GM23338 (cell line): ENCODE measurements around the gene PDCD10. TPM values are rescaled to one million over a fixed set of nuclear protein-coding genes. Genes with fewer than 3 reads are reported as not detected.

ENCODE experiments used
- ATAC-seq: fragments of 200-7000 bp; cut with Tn5 transposase; 3 replicates; pipeline ENCODE4 v1.9.1; 2020
- DNase-seq: peaks from one replicate; pipeline ENCODE4 v3.0.0-alpha.2; 2015; ENCODE audit warnings: low spot score
- H2AFZ ChIP-seq: fragments of 200-600 bp; sonication (generic); 2 replicates; pipeline ENCODE4 v1.8.0; 2016; ENCODE audit warnings: antibody characterized with exemption, mild to moderate bottlenecking, moderate library complexity
- H3F3A ChIP-seq: fragments of 200-600 bp; sonication (generic); replicated peaks from 2 replicates; pipeline ENCODE4 v1.8.0; 2017; ENCODE audit warnings: antibody characterized with exemption, mixed run types, low read depth
- H3K27ac ChIP-seq: fragments of 200-600 bp; sonication (generic); 2 replicates; pipeline ENCODE4 v1.6.1; 2016; ENCODE audit warnings: low read depth
- H3K27me3 ChIP-seq: fragments of 200-600 bp; sonication (generic); 2 replicates; pipeline ENCODE4 v1.8.0; 2016; ENCODE audit warnings: mild to moderate bottlenecking, mixed run types, moderate library complexity; ENCODE audit not compliant: insufficient read depth
- H3K36me3 ChIP-seq: fragments of 200-600 bp; sonication (generic); 2 replicates; pipeline ENCODE4 v1.8.0; 2016; ENCODE audit warnings: mild to moderate bottlenecking; ENCODE audit not compliant: insufficient read depth
- H3K4me1 ChIP-seq: fragments of 200-600 bp; sonication (generic); 2 replicates; pipeline ENCODE4 v1.8.0; 2016; ENCODE audit warnings: mild to moderate bottlenecking, moderate library complexity; ENCODE audit not compliant: insufficient read depth
- H3K4me2 ChIP-seq: fragments of 200-600 bp; sonication (generic); 2 replicates; pipeline ENCODE4 v1.7.1; 2017; ENCODE audit warnings: mixed run types
- H3K4me3 ChIP-seq: fragments of 200-600 bp; sonication (generic); 2 replicates; pipeline ENCODE4 v1.6.1; 2016; ENCODE audit warnings: mixed run types
- H3K79me2 ChIP-seq: fragments of 200-600 bp; sonication (generic); replicated peaks from 2 replicates; pipeline ENCODE4 v1.8.0; 2017; ENCODE audit warnings: mild to moderate bottlenecking; ENCODE audit not compliant: insufficient read depth
- H3K9me2 ChIP-seq: fragments of 200-600 bp; sonication (generic); 2 replicates; pipeline ENCODE4 v1.8.0; 2017; ENCODE audit not compliant: insufficient read depth
- H4K20me1 ChIP-seq: fragments of 200-600 bp; sonication (generic); replicated peaks from 2 replicates; pipeline ENCODE4 v1.8.0; 2017; ENCODE audit warnings: mild to moderate bottlenecking; ENCODE audit not compliant: insufficient read depth
- H3K27ac Mint-ChIP-seq: 2 replicates; pipeline ENCODE4 v1.8.0; 2020; ENCODE audit warnings: inconsistent platforms, mild to moderate bottlenecking, moderate library complexity, mixed read lengths
- H3K27me3 Mint-ChIP-seq: 3 replicates; pipeline ENCODE4 v1.8.0; 2022; ENCODE audit warnings: low read depth, mild to moderate bottlenecking, moderate library complexity, mixed read lengths, inconsistent platforms; ENCODE audit not compliant: insufficient read depth, poor library complexity
- H3K36me3 Mint-ChIP-seq: 3 replicates; pipeline ENCODE4 v1.8.0; 2021; ENCODE audit warnings: low read depth, mild to moderate bottlenecking, inconsistent platforms, moderate library complexity, mixed read lengths
- H3K4me1 Mint-ChIP-seq: 3 replicates; pipeline ENCODE4 v1.8.0; 2020; ENCODE audit warnings: mild to moderate bottlenecking, inconsistent platforms, mixed read lengths
- H3K4me3 Mint-ChIP-seq: 3 replicates; pipeline ENCODE4 v1.8.0; 2021; ENCODE audit warnings: moderate library complexity, mild to moderate bottlenecking, inconsistent platforms, mixed read lengths
- H3K9me3 Mint-ChIP-seq: 3 replicates; pipeline ENCODE4 v1.8.0; 2020; ENCODE audit warnings: moderate library complexity, mild to moderate bottlenecking, inconsistent platforms, mixed read lengths
- CREB1 ChIP-seq: fragments of 250-450 bp; sonication (Bioruptor Pico); IDR thresholded peaks from 2 replicates; pipeline ENCODE4 v1.5.0; 2020; ENCODE audit warnings: low read depth, mild to moderate bottlenecking, moderate library complexity
- CTCF ChIP-seq, 2 experiments: fragments of 200-600 bp in 1 of 2; sonication (generic) in 1 of 2; conservative IDR thresholded peaks; 2 replicates each; pipeline versions ENCODE4 v1.5.1 to v1.6.1; 2016 to 2017; ENCODE audit warnings: antibody characterized with exemption in 2 of 2, low read depth in 2 of 2, mild to moderate bottlenecking in 2 of 2, moderate library complexity in 1 of 2
- ETS1 ChIP-seq: IDR thresholded peaks from 2 replicates; pipeline ENCODE4 v1.6.1; 2016; ENCODE audit warnings: antibody characterized with exemption
- EZH2 ChIP-seq: fragments of 200-600 bp; sonication (generic); IDR thresholded peaks from one replicate; pipeline ENCODE4 v1.8.0; 2017; ENCODE audit warnings: antibody characterized with exemption, mild to moderate bottlenecking, low read depth; ENCODE audit not compliant: unreplicated experiment
- EZH2phosphoT487 ChIP-seq: fragments of 200-600 bp; sonication (generic); IDR thresholded peaks from one replicate; pipeline ENCODE4 v1.8.1; 2018; ENCODE audit warnings: antibody characterized with exemption; ENCODE audit not compliant: unreplicated experiment
- JUNB ChIP-seq: IDR thresholded peaks from one replicate; pipeline ENCODE4 v1.6.1; 2016; ENCODE audit warnings: antibody characterized with exemption; ENCODE audit not compliant: unreplicated experiment
- NANOG ChIP-seq: IDR thresholded peaks from 2 replicates; pipeline ENCODE4 v1.6.1; 2016; ENCODE audit warnings: antibody characterized with exemption, borderline replicate concordance
- POLR2AphosphoS5 ChIP-seq: IDR thresholded peaks from 2 replicates; pipeline ENCODE4 v1.6.1; 2016; ENCODE audit warnings: antibody characterized with exemption, low read depth
- STAT1 ChIP-seq: IDR thresholded peaks from one replicate; pipeline ENCODE4 v1.6.1; 2016; ENCODE audit warnings: antibody characterized with exemption; ENCODE audit not compliant: unreplicated experiment
- ZNF331 ChIP-seq: fragments of 250-450 bp; sonication (Bioruptor Pico); IDR thresholded peaks from 2 replicates; pipeline ENCODE4 v1.5.0; 2020; ENCODE audit warnings: low read depth, mild to moderate bottlenecking, moderate library complexity
- ZNF462 ChIP-seq: fragments of 250-450 bp; sonication (Bioruptor Pico); IDR thresholded peaks from 2 replicates; pipeline ENCODE4 v1.5.0; 2020; ENCODE audit warnings: mild to moderate bottlenecking, moderate library complexity
- polyA plus RNA-seq: library from polyadenylated mRNA; unstranded; fragments of >200 nt; fragmentation: Nextera tagmentation; extraction: Ambion mirVana; gene quantifications from 2 replicates; pipeline ENCODE4 v1.2.1, GENCODE V29; 2016
- total RNA-seq: library from RNA; depleted of rRNA; stranded (reverse); fragments of >200 nt; shearing (Covaris generic); gene quantifications from 2 replicates; pipeline ENCODE4 v1.2.3, GENCODE V29; 2014

The PDCD10 gene
- total and polyA plus RNA-seq, 2 experiments from 2014 or later: 95.2 to 125 TPM

- Mint-ChIP-seq H3K36me3 (peaks cover 27% of the 10 kb centered on the region), H3K4me3 (no peak overlapping the region; the same call in 2 of the 3 replicates), H3K9me3 (peaks cover 7% of the 10 kb centered on the region; the same call in 2 of the 3 replicates), H3K27me3 (no peaks in the 10 kb centered on the region), H3K4me1 (peaks cover 61% of the 10 kb centered on the region), H3K27ac (peak overlapping the region; percentile 16)
- ATAC-seq (peak; percentile 29; the same call in 1 of the 3 replicates), DNase-seq (no peak)
- H3K79me2 ChIP-seq: peaks cover 98% of the 10 kb centered on the region
- no peak overlapping the region for H2AFZ ChIP-seq
- H3F3A ChIP-seq: no peaks in the 10 kb centered on the region
- peaks cover 41% of the 10 kb centered on the region for H3K4me1 ChIP-seq
- peak overlapping the region; percentile 60; the same call in 1 of the 2 replicates for H3K27ac ChIP-seq
- H3K9me2 ChIP-seq: no peaks in the 10 kb centered on the region
- H4K20me1 ChIP-seq: peaks cover 45% of the 10 kb centered on the region
- no peak overlapping the region for H3K4me3 ChIP-seq
- peak overlapping the region; percentile 41; the same call in 1 of the 2 replicates for H3K4me2 ChIP-seq
- TF ChIP-seq ETS1: no peak
- peaks cover 18% of the 10 kb centered on the region for H3K36me3 ChIP-seq
- H3K27me3 ChIP-seq: no peaks in the 10 kb centered on the region
Measured at GRCh38 chr3:167723872-167724271, 10.8 kb downstream of the PDCD10 start.

- Histone ChIP-seq H3K9me2 (no peaks in the 10 kb centered on the region), H3K79me2 (peaks cover 98% of the 10 kb centered on the region), H3K4me1 (peaks cover 33% of the 10 kb centered on the region), H3K27ac (0 out of 2 replicates have a peak overlapping the region, but pooled peaks have one; percentile 12), H3F3A (no peaks in the 10 kb centered on the region), H2AFZ (no peak overlapping the region), H3K36me3 (peaks cover 18% of the 10 kb centered on the region), H3K27me3 (no peaks in the 10 kb centered on the region), H3K4me2 (0 out of 2 replicates have a peak overlapping the region, but pooled peaks have one; percentile 41), H4K20me1 (peaks cover 38% of the 10 kb centered on the region), H3K4me3 (no peak overlapping the region)
- peaks cover 53% of the 10 kb centered on the region for H3K4me1 Mint-ChIP-seq
- peaks cover 35% of the 10 kb centered on the region for H3K36me3 Mint-ChIP-seq
- DNase-seq (peak; percentile 32), ATAC-seq (peak; percentile 89)
- peak overlapping the region; percentile 26; the same call in 1 of the 3 replicates for H3K4me3 Mint-ChIP-seq
- H3K27me3 Mint-ChIP-seq: no peaks in the 10 kb centered on the region
- peak overlapping the region; percentile 54; the same call in 1 of the 2 replicates for H3K27ac Mint-ChIP-seq
- H3K9me3 Mint-ChIP-seq: peaks cover 7% of the 10 kb centered on the region; the same call in 2 of the 3 replicates
- TF ChIP-seq CREB1 (CRISPR knock-in tag) (no peak), JUNB (no peak), CTCF (conservative IDR thresholded peaks at IDR 0.05; ENCODE audit: low read depth in 2 of 2) (no peak), NANOG (no peak), ZNF331 (CRISPR knock-in tag) (no peak), ETS1 (no peak), EZH2 (no peak), EZH2phosphoT487 (no peak), STAT1 (no peak), ZNF462 (no peak), POLR2AphosphoS5 (no peak)
Measured at GRCh38 chr3:167723025-167723512, 11.6 kb downstream of the PDCD10 start.
